PC-3 (cell line): ENCODE results near the gene HEPN1. TPM values are rescaled to one million over a fixed set of nuclear protein-coding genes. Genes with fewer than 3 reads are reported as not detected.

Experiments used
- ATAC-seq: fragments of 200-7000 bp; cut with Tn5 transposase; 2 replicates; pipeline ENCODE4 v1.9.1; 2020; ENCODE audit warnings: mild to moderate bottlenecking, moderate library complexity
- BruUV-seq: library from RNA; stranded (reverse); fragments of 400-500 nt; replicated peaks from 2 replicates; lab custom pipeline; 2021; lab: Mats Ljungman, UMichigan
- CTCF ChIA-PET: fragments of 300-600 bp; sonication (Branson Sonifier 250); formaldehyde crosslinking; loops from one replicate; lab custom pipeline; 2022; ENCODE audit warnings: antibody characterized with exemption; lab: Charles Lee
- POLR2A ChIA-PET: fragments of 300-600 bp; sonication (Branson Sonifier 250); formaldehyde crosslinking; loops from one replicate; lab custom pipeline; 2022; ENCODE audit warnings: antibody characterized with exemption; ENCODE audit not compliant: unreplicated experiment; lab: Charles Lee
- DNase-seq: peaks from one replicate; pipeline ENCODE4 v3.0.0-alpha.2; 2015
- H2AFZ ChIP-seq: fragments of 300-600 bp; sonication (generic); 2 replicates; pipeline ENCODE4 v1.6.0; 2016; ENCODE audit warnings: antibody characterized with exemption, low read length
- H3F3A ChIP-seq: fragments of 300-600 bp; sonication (generic); one replicate; pipeline ENCODE4 v1.6.0; 2017; ENCODE audit warnings: antibody characterized with exemption, low read length, control low read depth, mild to moderate bottlenecking; ENCODE audit not compliant: unreplicated experiment
- H3K27ac ChIP-seq: fragments of 300-600 bp; sonication (generic); 2 replicates; pipeline ENCODE4 v1.5.1; 2016; ENCODE audit warnings: mild to moderate bottlenecking, low read length
- H3K27me3 ChIP-seq: fragments of 300-600 bp; sonication (generic); 2 replicates; pipeline ENCODE4 v1.6.1; 2016; ENCODE audit warnings: low read length, mixed read lengths
- H3K36me3 ChIP-seq: fragments of 300-600 bp; sonication (generic); 2 replicates; pipeline ENCODE4 v1.6.1; 2016; ENCODE audit warnings: low read depth, mixed run types, low read length, mixed read lengths
- H3K4me1 ChIP-seq: fragments of 300-600 bp; sonication (generic); 2 replicates; pipeline ENCODE4 v1.5.1; 2016; ENCODE audit warnings: low read length; ENCODE audit not compliant: insufficient read depth
- H3K4me2 ChIP-seq: fragments of 300-600 bp; sonication (generic); 2 replicates; pipeline ENCODE4 v1.6.0; 2016; ENCODE audit warnings: low read length
- H3K4me3 ChIP-seq: fragments of 300-600 bp; sonication (generic); 2 replicates; pipeline ENCODE4 v1.5.1; 2016; ENCODE audit warnings: mild to moderate bottlenecking, low read length, mixed read lengths
- H3K79me2 ChIP-seq: fragments of 300-600 bp; sonication (generic); 2 replicates; pipeline ENCODE4 v1.6.1; 2017; ENCODE audit warnings: low read length, mixed read lengths
- H3K9ac ChIP-seq: fragments of 300-600 bp; sonication (generic); 2 replicates; pipeline ENCODE4 v1.6.0; 2016; ENCODE audit warnings: mild to moderate bottlenecking, low read length
- H3K9me2 ChIP-seq: fragments of 300-600 bp; sonication (generic); replicated peaks from 2 replicates; pipeline ENCODE4 v1.6.1; 2016; ENCODE audit warnings: mixed run types, low read length, mixed read lengths
- H3K9me3 ChIP-seq: fragments of 300-600 bp; sonication (generic); 2 replicates; pipeline ENCODE4 v1.6.1; 2016; ENCODE audit warnings: low read length, mixed read lengths
- H4K20me1 ChIP-seq: fragments of 300-600 bp; sonication (generic); 2 replicates; pipeline ENCODE4 v1.6.1; 2016; ENCODE audit warnings: low read length, mixed read lengths
- CTCF ChIP-seq: fragments of 300-600 bp; sonication (generic); conservative IDR thresholded peaks from 2 replicates; pipeline ENCODE4 v1.5.1; 2017; ENCODE audit warnings: antibody characterized with exemption, low read depth, mild to moderate bottlenecking, low read length
- EZH2 ChIP-seq: fragments of 300-600 bp; sonication (generic); IDR thresholded peaks from one replicate; pipeline ENCODE4 v1.6.1; 2017; ENCODE audit warnings: antibody characterized with exemption, mild to moderate bottlenecking, low read length; ENCODE audit not compliant: unreplicated experiment
- EZH2phosphoT487 ChIP-seq: fragments of 300-600 bp; sonication (generic); IDR thresholded peaks from 2 replicates; pipeline ENCODE4 v1.6.1; 2018; ENCODE audit warnings: mild to moderate bottlenecking, antibody characterized with exemption, low read length, borderline replicate concordance
- intact Hi-C: fragments of 100-400 bp; cut with micrococcal nuclease; formaldehyde crosslinking; loops from 2 replicates; pipeline ENCODE4 v1.9.0; 2023
- total RNA-seq: library from RNA; depleted of rRNA; stranded (reverse); fragments of >200 nt; gene quantifications from 2 replicates; pipeline ENCODE4 v1.2.3, GENCODE V29; 2014

HEPN1 gene
- total RNA-seq, 1 experiment from 2014 or later = not detected

DNA sequence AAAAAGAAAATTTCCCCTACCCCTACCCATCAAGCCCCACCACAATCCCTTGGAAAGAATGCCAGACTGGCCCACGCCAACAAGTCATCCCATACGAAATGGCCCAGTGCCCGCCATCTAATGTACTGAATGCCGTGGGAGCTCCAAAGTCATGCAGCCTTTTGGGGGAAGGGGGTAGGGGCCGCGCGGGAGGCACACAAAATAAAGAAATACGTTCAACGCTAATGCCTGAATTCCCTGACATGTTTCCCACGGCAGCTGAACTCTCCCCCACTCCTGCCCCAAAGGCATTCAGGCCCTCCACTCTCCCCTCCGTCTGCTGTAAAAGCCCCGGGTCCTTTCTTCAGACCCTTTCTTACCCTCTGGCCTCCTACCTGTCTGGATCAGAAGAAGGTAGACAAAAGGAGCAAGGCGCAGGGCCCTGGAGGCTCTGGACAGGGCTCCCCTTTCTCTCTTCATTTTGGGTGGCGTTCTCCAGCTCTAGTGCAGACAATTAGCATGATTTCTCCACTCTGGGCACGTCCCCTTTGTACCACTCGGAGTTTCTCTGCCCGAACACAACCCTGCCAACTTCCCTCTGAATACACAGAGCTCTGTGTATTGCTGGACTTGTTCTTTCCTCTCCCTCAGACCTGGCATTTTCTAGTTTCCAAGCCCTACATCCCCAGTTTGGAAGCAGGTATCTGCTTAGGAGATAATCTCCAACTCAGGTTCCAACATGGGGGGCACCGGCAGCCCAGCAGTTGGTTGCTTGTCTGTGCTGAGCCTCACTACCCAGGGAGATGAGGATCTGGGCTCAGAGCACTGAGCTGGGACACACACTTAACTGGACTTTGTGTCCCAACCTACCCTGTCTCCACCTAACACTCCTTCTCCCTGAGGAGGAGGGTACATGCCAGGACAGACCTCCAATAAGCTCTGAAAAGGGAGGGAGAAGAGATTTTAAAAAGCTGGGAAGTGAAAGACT lies 16.8 kb downstream of the HEPN1 start, which contains the start of gene HEPACAM:
TSS of gene HEPACAM (minus strand) at position 500 of the 967 bp plus-strand sequence. CDS start at position 459, 41 bp downstream.
- ATAC-seq (no peak), DNase-seq (no peak)
- Histone ChIP-seq H3K36me3 (no peaks in the 10 kb centered on the region), H3K9ac (no peak within 1 kb of the TSS), H3K9me2 (no peaks in the 10 kb centered on the region), H3K27ac (no peak within 1 kb of the TSS), H3K4me1 (peaks cover 7% of the 10 kb centered on the region; the same call in 1 of the 2 replicates), H3K9me3 (no peaks in the 10 kb centered on the region), H3K4me3 (no peak within 1 kb of the TSS), H3K27me3 (no peaks in the 10 kb centered on the region), H2AFZ (no peak within 1 kb of the TSS), H4K20me1 (no peaks in the 10 kb centered on the region), H3F3A (no peaks in the 10 kb centered on the region), H3K4me2 (no peak within 1 kb of the TSS), H3K79me2 (no peaks in the 10 kb centered on the region)
- ChIA-PET CTCF (interaction anchor here (3.1 kb wide), 1 partner anchor 60 kb away, joined by 8 read pairs; no protein-coding TSS in a partner anchor), POLR2A (no interaction called here)
- TF ChIP-seq CTCF = no peak
- no TSS peak for BruUV-seq
- intact Hi-C loops = no loop called here

- ChIA-PET POLR2A (no interaction called here), CTCF (interaction anchor here (3.1 kb wide), 1 partner anchor 61 kb away, joined by 8 read pairs; no protein-coding TSS in a partner anchor)
- no peak overlapping the region for H3K4me3 ChIP-seq
- H3K27ac ChIP-seq = no peak overlapping the region
- no peaks in the 10 kb centered on the region for H3K9me3 ChIP-seq
- H3K9ac ChIP-seq = no peak overlapping the region
- H3K27me3 ChIP-seq = no peaks in the 10 kb centered on the region
- BruUV-seq = no TSS peak
- no peak for TF ChIP-seq EZH2phosphoT487
- TF ChIP-seq CTCF = no peak
- TF ChIP-seq EZH2 = no peak
- no peak overlapping the region for H2AFZ ChIP-seq
- H3K36me3 ChIP-seq = no peaks in the 10 kb centered on the region
- no peaks in the 10 kb centered on the region for H3K79me2 ChIP-seq
- no peak overlapping the region for H3K4me2 ChIP-seq
- no peaks in the 10 kb centered on the region for H3K9me2 ChIP-seq
- H4K20me1 ChIP-seq = no peaks in the 10 kb centered on the region
- peaks cover 7% of the 10 kb centered on the region; the same call in 1 of the 2 replicates for H3K4me1 ChIP-seq
- intact Hi-C loops = no loop called here
- no peak for ATAC-seq
- no peaks in the 10 kb centered on the region for H3F3A ChIP-seq
- no peak for DNase-seq
Observed at GRCh38 chr11:124937336-124937935, 18.4 kb downstream of the HEPN1 start.
